DMS114 treated with DMSO at 0.1 percent for 48 hours (cell line): ENCODE results near the gene HBE1.
"Not testable (repeated sequence)": the region's sequence is repeated elsewhere in the genome, so short reads cannot be mapped to it uniquely, and the experiment has no call there.

Source experiments
- DNase-seq: peaks from one replicate; lab custom pipeline; 2025; ENCODE audit not compliant: unreplicated experiment; lab: John Stamatoyannopoulos, UW

The HBE1 gene

DNA sequence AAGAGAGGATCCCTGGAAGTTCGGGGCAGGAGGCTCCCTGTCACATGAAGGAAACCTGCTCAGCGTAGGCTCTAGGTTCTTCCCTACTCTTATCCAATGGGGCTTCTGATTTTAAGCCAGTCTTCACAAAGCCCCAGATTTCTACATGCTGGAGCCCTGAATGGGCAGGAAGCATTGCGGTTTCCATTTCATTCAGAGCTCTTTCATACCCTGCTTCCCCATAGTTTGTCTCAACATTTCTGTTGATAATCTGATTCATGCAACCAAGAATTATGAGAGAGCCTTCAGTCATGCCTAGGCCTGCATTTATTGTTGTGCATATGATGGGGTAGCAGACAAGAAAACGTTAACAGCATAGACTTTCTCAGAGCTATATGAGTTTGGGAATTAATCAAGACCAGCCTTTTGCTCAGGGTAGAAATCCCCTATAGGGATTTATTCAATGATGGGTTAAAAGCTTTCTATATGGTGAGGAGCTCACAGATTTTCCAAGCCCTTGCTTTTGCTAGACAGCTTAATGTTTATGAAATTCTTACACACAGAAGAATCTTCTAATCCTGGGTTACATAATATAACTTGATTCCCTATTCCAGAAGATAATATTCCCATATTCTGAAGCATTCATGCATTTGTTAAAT, 16.1 kb upstream of the HBE1 start:
- DNase-seq: no peak

DNA sequence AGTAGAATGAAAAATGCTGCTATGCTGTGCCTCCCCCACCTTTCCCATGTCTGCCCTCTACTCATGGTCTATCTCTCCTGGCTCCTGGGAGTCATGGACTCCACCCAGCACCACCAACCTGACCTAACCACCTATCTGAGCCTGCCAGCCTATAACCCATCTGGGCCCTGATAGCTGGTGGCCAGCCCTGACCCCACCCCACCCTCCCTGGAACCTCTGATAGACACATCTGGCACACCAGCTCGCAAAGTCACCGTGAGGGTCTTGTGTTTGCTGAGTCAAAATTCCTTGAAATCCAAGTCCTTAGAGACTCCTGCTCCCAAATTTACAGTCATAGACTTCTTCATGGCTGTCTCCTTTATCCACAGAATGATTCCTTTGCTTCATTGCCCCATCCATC, 14.9 kb upstream of the HBE1 start:
- DNase-seq: no peak

DNA sequence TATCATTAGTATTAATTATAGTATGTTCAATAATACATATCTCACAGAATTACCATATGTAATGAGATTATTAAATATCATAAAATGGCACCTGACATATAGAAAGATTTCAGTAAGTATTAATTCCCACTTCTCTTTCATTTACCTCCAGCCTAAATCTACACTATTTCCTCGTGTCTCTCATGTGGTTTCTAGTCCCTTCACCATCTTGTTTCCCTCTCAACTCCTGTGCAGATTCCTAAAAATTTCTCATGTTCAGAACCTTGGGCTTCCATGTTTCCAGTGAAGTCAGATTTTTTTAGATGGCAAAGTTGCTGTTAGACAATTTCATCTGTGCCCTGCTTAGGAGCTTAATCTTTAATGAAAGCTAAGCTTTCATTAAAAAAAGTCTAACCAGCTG, 14.1 kb upstream of the HBE1 start:
- DNase-seq: no peak

DNA sequence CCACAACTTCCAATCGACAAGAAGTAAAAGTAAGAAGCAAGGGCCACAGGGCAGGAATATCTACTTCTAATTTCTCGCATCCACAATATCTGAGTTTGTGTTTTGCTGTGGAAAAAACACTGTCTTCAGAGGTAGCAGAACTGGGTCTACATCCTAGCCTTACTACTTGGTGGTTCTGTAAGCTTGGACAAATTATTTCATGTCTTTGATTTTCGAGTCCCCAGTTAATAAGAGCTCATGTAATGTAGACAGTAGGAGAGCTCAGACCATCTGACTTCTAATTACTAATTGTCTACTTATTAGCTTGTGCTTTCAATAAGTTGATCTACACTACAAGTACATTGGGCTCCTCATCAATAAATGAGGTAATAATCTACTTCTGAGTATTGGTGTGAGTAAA, 13.3 kb upstream of the HBE1 start:
- no peak for DNase-seq

DNA sequence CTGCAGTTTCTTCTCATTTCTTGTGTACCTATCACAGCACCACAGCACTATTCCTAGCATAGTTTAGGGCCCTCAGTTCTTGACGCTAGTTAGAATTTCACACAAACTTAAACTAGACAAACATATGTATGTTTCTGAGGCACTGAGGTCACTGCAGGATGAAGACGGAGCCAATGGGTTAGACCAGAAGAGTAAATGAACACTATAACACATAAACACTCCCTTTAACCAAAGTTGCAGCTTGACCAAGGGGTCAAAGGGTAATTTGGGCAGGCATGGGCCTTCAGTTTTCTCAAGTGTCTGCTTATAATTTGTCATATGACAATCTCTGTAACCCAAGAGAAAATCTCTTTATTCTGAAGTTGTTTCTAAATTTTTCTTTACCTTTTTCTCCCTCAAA, 12.9 kb upstream of the HBE1 start:
- no peak for DNase-seq

DNA sequence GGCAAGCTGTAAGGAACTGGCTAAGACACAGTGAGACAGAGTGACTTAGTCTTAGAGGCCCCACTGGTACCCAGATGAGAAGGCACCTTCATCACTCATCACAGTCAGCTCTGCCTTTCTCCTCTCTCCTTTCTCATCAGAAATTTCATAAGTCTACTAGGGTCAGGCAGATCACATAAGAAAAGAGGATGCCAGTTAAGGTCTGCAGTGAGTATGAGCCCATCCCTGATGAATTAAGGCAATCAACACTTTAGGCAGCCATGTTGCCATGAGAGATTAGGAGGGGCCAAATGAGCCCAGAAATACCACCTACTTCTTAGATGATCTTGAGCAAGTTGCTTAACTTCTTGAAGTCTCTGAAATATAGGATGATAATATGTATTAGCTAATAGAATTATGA, 11.9 kb upstream of the HBE1 start:
- no peak for DNase-seq

DNA sequence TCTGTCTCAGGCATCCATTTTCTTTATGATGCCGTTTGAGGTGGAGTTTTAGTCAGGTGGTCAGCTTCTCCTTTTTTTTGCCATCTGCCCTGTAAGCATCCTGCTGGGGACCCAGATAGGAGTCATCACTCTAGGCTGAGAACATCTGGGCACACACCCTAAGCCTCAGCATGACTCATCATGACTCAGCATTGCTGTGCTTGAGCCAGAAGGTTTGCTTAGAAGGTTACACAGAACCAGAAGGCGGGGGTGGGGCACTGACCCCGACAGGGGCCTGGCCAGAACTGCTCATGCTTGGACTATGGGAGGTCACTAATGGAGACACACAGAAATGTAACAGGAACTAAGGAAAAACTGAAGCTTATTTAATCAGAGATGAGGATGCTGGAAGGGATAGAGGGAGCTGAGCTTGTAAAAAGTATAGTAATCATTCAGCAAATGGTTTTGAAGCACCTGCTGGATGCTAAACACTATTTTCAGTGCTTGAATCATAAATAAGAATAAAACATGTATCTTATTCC, 10.9 kb upstream of the HBE1 start:
- no peak for DNase-seq

DNA sequence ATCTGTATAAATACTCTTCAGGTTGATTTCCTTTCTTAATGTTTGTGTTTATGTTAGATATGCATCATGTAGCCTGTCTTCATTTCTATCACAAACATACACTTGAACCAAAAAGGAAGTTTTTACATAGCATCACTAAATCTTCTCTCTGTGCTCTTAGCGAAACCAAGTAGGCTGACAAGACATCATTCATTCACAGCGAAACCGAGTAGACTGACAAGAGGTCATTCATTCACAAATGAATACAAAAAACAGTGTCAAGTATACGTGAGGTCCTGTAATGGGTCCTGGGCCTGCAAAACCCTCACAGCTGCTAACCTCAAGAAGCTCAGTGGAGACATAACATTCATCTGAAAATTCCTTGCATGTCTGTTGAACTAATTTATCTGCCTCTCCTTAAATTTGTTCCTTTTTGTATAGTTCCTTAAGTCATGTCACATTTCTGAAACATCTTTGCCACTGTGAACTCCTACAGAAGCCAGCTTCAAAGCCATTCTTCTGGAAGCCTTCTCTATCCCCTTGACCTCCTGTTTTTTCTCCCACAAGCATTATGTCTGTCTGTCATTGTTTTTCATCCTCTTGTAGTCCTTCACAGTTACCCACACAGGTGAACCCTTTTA, 9.8 kb upstream of the HBE1 start:
- no peak for DNase-seq

DNA sequence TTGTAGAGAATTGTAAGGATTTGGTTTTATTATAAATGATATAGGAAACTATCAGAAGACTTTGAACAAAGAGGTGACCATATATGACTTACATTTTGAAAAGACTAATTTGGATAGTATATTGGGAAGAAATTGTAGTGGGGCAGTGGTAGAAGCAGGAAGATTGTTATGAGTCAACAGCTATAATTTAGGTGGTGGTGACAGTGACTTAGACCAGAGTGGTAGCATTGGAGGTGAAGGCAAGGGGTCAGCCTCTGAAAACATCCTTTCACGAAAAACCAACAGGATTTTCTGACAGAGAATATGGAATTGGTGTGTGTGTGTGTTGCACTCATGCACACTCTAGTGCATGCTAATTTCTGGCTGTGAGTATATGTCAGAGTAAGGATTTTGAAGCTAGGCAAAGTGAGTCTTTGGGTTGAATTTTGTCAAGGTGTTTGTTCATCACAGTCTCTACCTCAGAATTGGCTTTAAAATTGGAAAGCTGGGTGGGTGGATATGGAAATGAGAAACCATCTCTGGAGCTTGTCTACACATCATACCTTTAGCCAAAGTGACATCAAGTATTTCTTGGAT, 8.2 kb upstream of the HBE1 start:
- no peak for DNase-seq

DNA sequence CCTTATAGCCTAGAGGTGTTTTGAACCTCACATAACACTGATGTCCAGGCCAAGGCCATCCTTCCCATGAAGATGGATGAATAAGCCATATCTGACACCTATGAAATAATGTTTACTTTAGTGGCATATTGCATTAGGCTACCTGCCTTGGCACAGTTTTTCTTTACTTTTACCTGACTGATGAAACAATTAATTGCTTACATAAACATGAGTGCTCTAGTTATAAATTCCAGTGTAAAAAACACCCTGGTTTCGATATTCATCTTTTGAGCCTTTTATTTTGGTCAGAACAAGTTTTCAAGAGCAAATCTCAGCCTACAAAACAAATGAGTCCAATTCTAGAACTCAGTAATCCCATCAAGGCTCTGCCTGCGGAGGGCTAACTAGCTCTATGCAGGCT, 7.0 kb upstream of the HBE1 start:
- DNase-seq: no peak

DNA sequence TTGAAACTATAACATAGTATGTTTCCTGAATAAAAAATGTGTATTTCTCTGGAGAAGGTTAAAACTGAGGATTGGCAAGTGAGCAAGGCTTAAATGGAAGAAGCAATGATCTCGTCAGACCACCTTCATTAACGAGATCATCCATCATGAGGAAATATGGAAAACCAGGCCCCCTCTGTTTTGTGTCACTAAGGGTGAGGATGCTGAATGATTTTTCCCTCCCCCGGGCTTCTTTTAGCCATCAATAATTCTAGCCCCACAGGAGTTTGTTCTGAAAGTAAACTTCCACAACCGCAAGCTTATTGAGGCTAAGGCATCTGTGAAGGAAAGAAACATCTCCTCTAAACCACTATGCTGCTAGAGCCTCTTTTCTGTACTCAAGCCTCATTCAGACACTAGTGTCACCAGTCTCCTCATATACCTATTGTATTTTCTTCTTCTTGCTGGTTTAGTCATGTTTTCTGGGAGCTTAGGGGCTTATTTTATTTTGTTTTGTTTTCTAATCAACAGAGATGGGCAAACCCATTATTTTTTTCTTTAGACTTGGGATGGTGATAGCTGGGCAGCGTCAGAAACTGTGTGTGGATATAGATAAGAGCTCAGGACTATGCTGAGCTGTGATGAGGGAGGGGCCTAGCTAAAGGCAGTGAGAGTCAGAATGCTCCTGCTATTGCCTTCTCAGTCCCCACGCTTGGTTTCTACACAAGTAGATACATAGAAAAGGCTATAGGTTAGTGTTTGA, 5.8 kb upstream of the HBE1 start:
- DNase-seq: no peak

DNA sequence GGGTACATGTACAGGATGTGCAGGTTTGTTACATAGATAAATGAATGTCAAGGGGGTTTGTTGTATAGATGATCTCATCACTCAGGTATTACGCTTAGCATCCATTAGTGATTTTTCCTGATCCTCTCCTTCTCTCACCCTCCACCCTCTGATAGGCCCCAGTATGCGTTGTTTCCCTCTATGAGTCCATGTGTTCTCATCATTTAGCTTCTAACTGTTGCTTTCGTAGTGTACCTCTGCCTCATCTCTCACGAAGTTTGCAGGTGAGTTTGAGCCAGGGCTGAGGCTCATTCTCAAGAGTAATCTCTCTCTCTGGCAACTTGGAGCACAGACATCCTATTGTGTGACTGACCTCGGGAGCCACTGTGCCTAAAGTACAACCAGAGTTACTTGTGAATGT, 4.7 kb upstream of the HBE1 start:
- no peak for DNase-seq

DNA sequence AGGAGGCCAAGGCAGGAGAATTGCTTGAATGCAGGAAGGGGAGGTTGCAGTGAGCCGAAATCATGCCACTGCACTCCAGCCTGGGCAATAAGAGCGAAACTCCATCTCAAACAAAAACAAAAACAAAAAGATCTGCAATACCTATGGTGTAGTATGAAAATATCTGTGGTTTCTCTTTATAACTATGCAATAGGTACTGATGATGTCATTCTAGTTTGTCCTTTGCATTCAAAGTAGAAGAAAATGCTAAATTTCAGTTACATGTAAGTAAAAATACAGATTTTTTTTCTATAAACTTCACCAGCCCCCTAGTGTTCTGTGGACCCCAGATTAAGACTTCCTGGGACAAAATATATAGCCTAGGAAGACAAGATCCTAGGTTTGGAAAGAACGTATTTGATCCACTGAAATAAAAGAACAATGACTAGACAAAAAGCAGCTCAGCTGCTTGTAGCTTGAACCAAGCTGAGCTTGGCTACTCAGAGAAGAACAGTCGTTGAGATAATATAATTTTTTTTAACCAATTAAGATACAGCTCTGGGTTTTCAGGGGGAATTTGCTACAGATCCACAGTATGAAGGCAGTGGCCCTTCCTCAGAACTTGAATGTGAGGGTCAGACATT, 2.8 kb upstream of the HBE1 start:
- no peak for DNase-seq

DNA sequence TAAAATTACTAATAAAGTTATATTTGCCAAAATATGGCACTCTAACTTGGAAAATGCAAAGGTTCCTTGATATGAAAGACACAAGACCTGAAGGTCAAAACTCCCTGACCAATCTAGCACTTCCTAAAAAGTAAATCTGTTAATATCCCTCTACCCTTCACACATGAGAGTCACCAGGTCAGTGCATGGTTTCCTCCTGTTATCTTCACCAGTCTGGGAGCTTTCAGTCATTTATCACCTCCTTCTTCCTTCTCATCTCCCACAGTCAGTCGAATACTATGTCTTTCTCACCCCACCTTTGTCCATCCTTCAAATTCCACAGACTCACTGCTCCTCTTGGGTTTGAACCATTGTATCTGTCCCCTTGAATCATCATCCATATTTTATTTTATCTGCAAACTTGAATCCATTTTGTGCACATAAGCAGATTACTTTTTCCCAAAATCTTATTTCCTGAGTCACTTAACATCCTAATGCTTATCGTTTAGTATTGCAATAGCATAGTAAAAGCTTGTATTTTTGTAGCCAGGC, 2.6 kb downstream of the HBE1 start:
- DNase-seq: no peak

DNA sequence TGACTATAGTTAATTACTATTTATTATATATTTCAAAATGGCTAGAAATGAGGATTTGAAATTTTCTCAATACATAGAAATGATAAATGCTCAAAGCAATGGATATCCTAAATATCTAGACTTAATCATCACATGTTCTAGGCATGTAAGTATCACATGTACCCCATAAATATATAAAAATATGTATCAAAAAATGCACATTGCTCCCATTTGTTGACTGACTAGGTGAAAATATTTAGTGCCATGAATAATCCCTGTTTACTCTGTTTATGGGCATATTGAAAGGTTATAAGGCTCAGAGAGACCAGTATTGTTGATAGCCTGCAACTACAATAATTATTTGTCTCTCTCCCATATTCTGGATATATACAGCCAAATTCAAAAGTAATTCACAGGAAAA, 3.1 kb downstream of the HBE1 start:
- no peak for DNase-seq

DNA sequence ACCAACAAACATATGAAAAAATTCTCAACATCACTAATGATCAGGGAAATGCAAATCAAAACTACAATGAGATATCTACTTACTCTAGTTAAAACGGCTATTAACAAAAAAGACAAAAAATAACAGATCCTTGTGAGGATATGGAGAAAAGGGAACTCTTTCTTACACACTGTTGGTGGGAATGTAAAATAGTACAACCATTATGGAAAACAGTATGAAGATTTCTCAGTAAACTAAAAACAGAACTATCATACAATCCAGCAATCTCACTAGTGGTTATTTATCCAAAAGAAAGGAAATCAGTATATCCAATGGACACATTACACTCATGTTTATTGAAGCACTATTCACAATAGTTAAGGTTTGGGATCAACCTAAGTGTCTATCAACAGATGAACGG, 3.9 kb downstream of the HBE1 start:
- DNase-seq: no peak

DNA sequence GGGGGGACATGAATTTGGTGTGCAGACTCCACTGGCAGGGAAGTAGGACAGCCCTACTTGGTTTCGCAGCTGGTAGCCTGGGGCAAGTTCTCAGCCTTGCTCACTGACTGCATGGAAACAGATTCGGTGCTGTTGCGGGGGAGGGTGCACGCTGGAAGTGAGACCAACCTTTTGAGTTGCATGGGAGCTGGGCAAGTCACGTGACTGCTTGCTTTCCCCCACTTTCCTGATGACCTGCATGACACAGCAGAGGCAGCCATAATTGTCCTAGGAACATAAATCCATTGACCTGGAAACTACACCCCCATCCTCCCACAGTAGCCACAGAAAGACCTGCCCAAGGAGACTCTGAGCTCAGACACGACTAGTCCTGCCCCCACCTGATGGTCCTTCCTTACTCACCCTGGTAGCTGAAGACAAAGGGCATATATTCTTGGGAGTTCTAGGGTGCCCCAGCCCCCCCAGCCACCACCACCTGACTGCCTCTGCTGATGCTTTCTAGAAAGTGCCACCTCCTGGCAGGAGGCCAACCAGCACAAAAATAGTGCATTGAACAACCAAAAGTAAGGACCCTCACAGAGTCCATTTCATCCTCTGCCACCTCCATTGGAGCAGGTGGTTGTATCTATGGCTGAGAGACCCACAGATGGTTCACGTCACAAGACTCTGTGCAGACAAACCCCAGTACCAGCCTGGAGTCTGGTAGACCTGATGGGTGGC, 11.0 kb downstream of the HBE1 start:
- DNase-seq: no peak

DNA sequence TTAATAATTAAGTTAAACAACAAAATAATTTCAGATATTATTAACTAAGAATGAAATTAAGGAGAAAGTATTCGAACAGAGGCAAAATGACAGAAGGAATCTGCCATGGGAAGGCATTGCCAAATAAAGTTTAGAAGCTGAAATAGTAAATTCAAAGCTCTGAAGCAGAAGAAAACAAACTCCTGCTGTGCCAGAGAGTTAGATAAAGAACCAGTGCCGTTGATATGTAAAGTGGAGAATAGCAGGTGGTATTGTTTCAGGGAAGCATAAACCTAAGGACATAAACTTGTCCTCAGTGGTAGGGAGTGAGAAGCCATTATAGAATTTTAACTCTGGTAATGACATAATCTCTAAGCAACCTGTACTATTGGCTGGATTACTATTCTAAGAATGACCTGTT, 12.4 kb downstream of the HBE1 start:
- DNase-seq: no peak

DNA sequence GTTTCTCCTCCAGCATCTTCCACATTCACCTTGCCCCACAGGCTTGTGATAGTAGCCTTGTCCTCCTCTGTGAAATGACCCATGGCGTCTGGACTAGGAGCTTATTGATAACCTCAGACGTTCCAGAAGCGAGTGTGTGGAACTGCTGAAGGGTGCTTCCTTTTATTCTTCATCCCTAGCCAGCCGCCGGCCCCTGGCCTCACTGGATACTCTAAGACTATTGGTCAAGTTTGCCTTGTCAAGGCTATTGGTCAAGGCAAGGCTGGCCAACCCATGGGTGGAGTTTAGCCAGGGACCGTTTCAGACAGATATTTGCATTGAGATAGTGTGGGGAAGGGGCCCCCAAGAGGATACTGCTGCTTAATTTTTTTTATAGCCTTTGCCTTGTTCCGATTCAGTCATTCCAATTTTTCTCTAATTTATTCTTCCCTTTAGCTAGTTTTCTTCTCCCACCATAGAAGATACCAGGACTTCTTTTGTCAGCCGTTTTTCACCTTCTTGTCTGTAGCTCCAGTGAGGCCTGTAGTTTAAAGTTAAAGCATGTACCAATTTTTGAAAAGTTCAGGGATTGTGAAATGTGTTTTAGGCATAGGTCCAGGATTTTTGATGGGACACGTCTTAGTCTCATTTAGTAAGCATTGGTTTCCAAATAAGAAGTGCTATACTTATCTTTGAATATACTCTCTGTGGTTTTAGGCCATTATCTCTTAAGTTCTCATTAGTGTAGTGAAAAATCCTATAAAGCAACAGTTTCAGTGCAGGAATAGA, 14.9 kb downstream of the HBE1 start, which contains the start of gene HBG2:
Gene HBG2 (minus strand): TSS at position 136 of the 768 bp plus-strand sequence. CDS start 53 bp downstream, at position 83.
- not testable (repeated sequence) for DNase-seq

DNA sequence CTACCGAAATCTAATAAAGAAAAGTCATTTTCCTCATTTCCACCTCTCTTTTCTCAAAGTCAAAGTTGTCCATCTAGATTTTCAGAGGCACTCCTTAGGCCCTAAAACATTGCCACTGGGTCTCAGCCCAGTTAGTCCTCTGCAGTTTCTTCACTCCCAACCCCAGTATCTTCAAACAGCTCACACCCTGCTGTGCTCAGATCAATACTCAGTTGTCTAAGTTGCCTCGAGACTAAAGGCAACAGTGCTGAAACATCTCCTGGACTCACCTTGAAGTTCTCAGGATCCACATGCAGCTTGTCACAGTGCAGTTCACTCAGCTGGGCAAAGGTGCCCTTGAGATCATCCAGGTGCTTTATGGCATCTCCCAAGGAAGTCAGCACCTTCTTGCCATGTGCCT, 15.7 kb downstream of the HBE1 start:
- DNase-seq: not testable (repeated sequence)
